ENCODE results near the gene XRCC1.

GRCh38 chr19:43589277-43589676, 13.9 kb upstream of the XRCC1 start:
- TF ChIP-seq POLR2A (IDR thresholded peaks at IDR 0.05) (no peak), CTCF (IDR thresholded peaks at IDR 0.05) (no peak)

All from body of pancreas (tissue), 4 donors.